DMS153 treated with DMSO at 0.1 percent for 48 hours (cell line): Measurements from ENCODE around the gene AP5B1.

ENCODE experiments used
- DNase-seq: peaks from one replicate; lab custom pipeline; 2025; ENCODE audit not compliant: unreplicated experiment; lab: John Stamatoyannopoulos, UW

Gene AP5B1, protein sequence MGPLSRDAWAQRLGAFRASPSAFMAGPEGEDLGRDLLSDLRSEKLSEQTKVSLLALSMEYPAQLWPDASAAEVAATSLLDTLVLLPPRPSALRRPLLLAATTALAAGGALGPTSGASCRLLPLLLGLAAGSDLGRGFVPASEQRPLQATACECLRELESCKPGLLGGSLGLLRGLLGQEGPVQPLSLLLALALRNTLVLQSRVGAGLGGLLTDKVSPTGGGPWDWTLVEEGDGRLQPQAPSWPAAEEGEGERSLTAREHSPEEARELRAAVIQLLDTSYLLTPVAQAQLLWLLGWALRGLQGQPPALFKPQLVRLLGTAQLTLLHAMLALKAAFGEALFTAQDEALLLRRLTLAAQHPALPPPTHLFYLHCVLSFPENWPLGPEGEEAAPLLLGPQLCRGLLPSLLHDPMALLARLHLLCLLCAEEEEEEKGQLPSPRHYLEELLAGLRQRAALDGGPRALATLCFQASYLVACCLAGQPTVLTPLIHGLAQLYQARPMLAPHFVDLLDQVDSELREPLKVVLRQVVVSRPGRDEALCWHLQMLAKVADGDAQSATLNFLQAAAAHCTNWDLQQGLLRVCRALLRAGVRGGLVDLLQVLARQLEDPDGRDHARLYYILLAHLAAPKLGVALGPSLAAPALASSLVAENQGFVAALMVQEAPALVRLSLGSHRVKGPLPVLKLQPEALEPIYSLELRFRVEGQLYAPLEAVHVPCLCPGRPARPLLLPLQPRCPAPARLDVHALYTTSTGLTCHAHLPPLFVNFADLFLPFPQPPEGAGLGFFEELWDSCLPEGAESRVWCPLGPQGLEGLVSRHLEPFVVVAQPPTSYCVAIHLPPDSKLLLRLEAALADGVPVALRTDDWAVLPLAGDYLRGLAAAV

DNA sequence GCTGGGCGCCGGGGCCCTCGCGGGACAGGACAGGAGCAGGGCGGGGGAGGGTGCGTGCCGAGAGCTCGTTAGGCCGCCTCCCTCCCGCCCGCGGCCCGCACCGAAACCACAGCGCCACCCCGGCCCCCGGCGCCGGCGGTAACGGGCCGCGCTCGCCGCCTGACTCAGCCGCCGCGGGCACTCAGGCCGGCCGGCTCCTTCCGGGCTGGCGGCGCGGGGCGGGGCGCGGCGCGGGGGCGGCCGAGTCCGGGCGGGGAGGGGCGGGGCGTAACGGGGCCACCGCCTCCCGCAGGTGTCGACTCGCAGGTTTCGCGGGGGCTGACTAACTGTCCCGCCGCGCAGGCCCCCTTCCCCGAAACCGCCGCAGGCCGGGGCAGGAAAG lies at the start of gene AP5B1:
TSS of gene AP5B1 (minus strand) at position 207 of the 382 bp plus-strand sequence. CDS start 385 bp downstream, outside the sequence.
- DNase-seq = peak; percentile 1

DNA sequence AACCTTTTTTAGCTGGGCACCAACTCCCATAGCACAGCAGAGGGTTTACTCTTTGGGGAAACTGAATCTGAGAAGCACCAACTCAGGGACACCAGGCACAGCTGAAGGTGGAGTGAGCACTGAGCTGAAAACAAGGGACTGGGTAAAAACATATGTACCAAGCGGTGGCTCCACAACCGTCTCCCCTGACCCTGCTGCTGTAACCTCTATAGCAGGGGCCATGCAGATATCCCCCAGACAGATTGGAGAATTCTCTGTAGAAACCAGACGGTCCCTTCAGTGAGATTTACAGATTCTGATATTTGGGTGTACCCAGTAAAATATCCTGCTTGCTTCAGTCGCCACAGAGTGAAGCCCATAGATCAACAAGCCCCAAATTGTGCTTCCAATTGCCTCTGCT lies 48.7 kb upstream of the AP5B1 start:
- DNase-seq = no peak

DNA sequence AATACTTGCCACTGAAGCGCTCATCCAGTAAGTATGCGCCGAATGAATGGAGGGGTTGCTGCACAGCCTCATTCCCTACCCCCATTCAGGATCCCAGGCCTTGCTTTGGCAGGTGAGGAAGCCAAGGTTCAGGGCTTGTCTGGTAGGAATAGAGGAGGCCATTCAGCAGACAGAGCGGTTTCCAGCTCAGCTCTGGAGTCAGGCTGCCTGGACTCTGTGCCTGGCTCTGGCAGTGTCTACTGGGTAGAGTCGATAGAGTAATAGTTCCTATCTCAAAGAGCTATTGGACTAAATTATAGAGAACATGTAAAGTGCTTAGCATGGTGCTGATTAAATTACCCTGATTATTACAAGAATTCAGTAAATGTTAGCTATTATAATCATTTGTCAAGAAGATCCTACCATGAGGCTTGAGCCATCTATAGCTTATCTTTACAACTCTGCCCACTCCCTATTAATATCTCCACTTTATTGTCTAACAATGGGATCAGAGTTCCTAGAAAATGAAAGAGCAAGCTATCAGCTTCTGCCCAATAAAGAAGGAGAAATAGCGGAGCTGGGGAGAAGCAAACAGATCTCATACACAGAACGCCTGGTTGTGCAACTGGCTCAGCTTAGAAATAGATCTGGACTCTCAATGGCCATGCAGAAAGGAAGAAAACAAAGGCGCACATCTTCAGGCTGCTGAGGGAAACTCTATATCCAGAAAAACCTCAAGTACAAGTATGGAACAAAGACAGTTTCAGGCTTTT lies 46.4 kb upstream of the AP5B1 start:
- no peak for DNase-seq

DNA sequence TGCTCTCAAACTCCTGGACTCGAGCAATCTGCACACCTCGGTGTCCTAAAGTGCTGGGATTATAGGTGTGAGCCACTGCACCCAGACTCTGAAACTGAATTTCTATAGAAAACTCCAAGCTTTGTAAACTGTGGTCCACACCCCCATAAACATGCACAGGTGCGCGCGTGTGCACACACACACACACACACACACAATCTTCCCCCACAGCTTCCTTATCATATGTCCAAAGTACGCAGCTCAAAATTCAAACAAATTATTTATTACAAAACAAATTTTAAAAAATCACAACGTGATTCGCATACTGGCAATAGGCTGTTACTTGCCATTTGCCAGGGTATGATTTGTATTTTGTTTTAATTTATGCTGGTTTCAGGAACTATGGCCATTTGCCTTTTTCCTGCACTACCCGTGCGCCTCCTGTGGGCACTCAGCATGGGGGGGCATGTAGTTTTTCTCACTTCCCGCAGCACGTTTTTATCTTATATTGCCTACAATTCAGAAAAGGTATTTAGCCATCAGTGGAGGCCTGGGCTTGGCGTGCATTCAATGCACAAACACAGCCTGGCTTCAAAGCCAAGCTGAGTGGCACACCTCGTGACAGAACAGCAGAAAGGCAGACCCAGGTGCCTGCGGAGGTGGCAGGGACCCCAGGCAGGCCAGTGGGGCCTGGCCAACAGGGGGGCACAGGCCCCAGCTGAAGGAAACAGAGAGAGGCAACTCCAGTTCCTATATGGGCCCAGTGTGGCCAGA lies 42.2 kb upstream of the AP5B1 start:
- no peak for DNase-seq

DNA sequence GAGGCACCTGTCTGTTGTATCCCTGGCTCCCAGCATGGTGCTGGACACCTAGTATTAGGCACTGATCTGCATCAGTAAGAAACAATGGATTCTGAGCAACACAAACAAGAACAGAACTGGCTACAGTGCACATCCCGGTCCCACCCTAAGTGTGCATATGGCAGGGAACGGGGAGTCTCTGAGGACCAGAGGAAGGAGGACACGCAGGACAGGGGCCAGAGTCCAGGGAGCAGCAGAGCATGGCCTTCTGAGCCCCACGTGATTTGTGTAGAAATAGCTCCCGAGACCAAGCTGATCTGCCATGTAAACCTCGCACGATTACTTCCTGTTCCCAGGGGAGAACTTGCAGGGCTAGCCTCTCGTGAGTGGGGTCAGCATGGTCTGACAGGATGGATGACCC lies 40.3 kb upstream of the AP5B1 start:
- no peak for DNase-seq

DNA sequence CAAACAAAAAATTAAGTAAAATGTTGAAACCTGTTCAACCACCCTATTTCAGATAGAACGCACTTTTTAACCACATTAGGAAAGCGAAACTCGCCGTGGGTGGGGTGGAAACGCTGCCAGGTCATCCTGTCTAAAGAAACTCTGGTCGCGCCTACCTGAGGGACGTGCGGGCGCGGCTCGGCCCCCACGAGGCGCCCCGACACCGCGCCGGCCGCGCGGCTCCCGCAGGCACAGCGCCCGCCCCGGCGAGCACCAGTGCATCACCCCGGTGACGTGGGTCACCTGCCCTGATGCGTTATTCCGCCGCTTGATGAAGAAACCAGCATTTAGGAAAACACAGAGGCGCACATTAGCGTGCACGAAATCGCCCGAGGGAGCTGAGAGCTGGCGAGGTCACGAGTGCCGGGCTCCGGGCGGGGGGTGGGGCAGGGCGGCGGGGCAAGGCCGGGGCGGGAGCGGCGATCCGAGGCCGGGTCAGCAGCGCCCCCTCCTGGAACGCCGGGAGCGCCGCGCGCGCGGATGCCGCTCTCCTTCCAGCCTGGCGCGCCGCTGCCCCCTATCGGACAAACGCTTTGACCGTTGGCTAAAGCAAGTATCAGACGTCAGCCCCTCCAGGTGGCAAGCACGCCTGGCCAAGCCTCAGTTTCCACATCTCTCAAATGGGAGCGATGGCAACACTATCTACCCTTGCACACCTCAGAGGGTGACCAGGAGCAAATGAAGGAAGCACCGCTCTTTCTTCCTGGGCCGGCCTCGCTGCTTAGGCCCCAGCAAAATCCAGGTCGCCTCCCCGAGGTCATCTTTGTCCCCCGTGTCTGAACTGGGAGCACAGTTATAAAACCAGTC lies 37.3 kb upstream of the AP5B1 start:
- peak; percentile 94 for DNase-seq

DNA sequence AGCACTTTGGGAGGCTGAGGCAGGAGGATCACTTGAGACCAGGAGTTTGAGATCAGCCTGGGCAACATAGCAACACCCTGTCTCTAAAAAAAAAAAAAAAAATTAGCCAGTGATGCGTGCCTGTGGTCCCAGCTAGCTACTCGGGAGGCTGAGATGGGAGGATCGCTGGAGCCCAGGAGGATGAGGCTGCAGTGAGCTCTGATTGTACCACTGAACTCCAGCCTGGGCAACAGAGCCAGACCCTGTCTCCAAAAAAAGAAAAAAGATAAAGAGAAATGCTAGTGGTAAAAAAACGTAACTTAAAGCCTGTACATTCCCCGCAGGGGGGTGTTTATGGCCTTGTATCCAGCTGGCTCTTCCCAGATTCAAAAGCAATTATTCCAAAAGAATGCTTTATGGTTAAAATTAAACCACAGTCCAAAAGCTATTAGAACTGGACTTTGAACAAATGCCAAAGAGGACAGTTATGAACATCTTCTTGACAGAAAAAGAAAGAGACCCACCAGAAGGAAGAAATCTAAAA lies 36.6 kb upstream of the AP5B1 start:
- DNase-seq = no peak

DNA sequence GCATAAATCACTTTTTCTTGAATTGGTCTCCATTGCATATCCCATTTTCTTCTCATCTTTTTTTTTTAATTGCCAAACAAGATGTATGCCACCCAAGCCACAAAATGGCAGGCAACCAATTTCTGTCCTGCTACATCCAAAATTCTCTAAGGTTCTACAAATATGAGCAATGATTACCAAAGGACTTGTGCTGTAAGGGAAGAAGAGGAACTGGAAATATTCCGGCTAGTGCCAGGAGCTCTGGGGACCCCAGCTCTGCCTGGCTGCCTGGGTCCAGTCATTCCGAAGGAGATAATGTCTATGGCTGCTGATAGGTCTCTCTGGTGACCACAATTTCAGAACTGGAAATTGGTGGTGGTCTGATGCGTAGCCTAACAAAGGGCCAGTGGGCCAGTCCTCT lies 35.9 kb upstream of the AP5B1 start:
- DNase-seq = no peak

DNA sequence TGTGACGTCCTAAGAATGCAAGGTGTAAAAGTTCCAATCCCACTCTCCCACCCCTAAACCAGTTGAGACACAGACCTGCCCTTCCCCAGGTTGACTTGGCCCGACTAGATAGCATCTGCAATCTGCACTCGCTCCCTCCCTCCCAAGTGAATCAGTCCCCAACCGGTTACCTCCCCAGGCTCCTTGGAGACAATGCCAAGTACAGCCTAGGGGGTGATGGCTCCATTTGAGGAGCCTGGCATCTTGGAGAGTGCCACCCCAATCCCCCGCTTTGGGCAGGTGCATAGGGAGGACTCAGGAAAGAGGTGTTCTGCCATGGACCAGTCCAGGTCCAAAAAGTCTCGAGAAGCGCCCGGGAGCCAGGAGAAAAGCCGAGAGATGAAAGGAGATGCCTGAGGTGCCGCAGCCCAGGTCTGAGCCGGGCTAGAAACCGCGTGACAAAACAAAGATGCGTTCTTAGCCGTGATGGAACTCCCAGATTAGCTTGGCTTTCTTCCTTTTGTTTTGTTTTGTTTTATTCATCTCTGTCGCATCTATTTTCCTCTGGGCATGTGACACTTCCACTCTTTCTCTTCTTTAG lies 34.3 kb upstream of the AP5B1 start:
- DNase-seq = no peak

DNA sequence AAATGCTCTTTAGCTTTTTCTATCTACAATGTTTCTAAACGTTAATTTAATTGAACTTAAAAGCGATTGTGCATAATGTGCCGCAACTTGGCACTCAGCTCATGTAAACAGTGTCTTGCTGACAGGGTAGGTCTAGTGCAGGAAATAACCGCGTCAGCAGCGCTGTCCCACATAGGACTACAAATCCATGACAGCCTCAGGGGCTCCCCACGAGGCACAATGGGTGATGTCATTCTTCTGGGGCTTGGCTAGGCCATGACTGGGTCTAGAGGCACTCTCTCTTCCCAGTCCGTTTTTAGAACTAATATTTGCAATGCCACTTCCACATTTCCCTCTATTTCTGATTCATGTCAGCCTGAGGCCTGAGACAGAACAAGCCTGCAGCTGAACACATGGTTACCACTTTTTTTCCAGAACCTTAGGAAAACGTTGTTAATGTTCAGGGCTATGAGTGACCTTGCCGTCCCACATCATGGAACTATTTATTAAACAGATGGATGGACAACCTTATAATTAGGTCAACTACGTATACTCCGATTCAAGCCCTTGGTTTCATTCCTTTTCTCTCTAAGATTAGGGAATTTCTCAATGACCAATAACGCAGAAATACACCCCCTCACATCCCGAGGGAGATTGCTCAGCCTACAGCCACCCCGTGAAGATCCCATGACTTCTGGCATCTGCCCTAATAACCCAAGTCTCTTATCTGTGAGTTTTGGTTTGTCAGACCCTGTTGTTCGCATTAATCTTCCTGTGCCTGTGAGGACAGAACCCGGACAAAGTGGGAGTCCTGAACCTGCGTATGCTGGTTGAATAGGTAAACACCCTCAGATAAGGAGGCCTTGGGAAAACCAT lies 33.6 kb upstream of the AP5B1 start:
- DNase-seq = no peak

DNA sequence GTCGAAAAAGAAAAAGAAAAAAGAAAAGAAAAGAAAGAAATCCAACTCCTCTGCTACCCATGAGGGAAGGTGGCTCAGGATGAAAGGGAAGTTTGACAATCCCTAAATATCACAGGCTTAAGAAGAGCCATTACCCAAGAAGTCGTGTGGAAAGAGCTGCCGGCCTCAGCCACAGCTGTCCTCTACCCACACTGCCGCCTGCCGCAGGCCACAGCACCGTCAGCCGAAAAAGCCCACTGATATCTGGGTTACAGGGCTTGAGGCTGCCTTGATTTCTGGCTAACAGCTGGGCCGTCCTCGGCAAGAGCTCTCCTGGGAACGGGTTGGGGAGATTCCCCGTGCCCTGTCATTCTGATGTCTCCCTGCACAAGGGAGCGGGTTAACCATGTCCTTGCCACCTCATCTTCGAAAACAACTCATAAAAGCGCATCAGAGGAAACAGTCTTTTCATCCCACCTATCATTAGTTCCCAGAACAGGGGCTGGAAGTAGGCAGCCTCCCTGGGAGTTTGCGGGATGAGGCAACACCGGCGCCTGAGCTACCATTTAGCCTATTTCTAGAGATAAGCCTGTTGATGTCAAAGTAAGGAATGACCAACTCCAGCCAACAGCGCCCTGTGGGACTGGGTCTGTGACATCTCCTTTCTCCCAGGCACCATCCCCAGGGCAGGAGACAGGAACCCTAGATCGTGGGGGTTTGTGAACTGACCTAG lies 31.1 kb upstream of the AP5B1 start:
- no peak for DNase-seq

DNA sequence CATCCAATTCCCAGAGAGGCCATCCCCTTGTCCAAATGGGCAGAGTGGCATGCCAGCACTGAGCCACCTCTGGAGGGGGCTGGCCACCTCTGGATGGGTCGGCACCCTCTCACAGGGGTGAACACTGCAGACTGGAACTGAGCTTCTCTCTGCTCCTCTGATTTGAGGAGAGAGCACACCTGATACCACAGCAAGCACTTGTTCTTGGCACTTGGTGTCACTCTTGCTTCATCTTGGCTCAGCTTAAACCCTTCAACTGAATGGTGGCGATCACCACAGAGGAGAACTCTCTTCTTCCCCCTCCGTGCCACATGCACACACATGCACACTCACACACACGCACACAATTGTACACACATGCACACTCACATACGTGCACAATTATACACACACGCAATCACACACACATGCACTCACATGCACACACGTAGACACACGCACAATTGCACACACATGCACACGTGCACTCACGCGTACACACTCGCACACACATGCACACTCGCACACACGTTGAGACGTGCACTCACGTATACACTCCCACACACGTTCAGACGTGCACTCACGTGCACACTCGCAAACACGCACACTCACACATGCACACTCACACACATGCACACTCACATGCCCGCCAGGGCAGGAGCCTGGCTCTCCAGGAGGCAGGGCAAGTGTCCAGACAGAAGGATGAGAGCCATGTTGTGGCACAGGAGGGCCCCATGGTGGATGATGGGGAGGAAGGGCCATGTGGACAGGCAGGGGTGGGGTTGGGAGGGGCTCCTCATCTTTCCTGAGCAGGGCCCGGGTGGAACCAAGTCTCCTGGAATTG lies 29.5 kb upstream of the AP5B1 start:
- no peak for DNase-seq

DNA sequence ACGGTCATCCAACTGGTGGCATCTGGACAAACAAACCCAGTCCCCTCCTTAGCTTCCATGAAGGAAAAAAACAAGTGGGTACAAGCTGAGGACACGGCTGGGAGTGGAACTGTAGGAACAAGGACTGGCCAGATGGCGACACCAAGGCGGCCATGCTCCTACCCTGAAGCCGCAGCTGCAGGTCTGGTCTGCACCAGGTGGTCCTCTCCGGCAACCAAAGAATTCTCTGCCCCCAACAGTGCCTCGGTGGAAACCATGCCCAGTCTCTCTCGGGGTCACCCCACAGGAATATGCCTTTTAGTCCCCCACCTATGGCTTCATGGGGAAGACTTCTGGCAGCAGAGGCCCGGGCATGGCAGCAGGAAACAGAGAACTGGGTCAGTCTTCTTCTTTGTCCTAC lies 28.7 kb upstream of the AP5B1 start:
- no peak for DNase-seq

DNA sequence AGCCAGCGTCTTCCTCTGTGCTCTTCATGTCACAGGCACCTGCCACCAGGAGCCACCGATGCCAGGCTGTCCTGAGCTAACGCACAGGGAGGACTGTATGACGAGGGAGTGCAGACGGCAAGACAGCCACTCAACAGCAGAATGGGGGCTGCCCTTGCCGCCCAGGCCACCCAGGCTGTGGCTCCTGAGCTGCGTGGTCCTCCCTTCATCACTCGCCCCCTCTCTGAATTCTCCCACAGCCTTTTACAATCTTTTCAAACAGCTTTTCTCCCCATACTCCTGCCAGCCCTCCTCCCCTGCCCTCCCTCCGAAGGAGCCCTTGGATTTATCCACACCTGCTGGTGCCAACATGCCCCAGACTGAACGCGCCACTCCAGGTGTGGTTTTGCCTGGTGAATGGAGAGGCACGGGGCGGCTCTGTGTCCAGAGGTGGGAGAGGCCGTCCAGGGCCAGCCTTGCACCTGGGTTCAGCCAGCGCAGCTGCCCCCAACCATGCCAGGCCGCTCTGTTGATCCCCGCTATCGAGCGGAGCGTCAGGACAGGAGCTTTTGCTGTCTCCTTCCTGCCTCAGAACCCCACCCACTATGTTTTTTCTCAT lies 28.1 kb upstream of the AP5B1 start:
- no peak for DNase-seq

DNA sequence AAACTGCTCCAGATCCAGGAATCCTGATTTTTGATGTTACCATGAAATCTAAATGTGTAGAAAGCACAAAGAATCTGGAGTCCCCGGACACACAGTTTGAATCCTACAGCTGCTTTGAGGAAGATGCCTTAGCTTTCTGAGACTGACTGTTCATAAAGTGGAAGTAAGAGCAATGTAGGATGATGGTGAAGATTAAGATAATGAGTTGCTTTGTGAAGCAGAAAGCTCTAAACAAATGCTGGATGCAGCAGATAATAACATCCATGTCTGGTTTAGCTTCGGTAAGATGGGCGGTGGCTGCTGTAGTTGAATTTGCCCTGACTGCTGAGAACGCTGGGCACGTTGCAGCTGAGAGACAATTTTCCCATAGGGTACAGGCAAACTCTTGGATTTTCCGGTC lies 26.2 kb upstream of the AP5B1 start:
- no peak for DNase-seq

DNA sequence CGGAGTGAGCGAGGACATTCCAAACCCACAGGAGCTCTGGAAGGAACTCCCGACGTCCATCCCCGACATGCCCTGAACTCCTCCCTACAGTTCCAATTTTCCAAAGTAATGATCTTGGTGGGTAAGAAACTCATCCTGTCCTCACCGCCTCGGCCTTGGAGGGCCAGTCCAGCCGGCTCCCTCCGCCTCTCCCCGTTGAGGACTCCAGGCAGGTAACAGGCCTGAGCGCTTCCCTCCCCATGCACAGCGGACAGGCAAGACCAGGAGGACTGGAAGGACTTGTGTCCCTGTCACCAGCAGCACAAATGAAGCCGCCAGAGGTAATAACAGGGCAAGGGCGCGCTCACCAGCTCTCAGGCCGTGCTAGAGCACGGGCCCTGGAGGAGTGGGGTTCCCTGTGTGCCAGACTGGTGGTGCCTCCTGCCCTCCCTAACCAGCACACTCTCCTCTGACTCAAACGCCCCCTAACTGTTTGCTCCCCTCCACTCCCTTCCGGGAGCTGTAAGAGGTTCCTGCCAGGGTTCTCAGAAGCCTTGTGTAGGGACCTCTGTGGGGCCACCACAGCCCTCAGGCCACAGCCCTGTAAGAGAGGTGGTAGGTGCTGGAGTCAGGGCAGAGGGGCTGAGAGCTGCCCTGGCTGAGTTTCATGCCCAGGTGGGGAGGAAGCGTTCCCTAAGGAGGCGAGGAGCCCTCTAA lies 23.2 kb upstream of the AP5B1 start:
- DNase-seq = no peak
